Measurements from ENCODE around the gene AK4. TPM values are rescaled to one million over a fixed set of nuclear protein-coding genes. Genes with fewer than 3 reads are reported as not detected.

The AK4 gene
- total RNA-seq, 1 experiment from 2014 or later, result 180 TPM

DNA sequence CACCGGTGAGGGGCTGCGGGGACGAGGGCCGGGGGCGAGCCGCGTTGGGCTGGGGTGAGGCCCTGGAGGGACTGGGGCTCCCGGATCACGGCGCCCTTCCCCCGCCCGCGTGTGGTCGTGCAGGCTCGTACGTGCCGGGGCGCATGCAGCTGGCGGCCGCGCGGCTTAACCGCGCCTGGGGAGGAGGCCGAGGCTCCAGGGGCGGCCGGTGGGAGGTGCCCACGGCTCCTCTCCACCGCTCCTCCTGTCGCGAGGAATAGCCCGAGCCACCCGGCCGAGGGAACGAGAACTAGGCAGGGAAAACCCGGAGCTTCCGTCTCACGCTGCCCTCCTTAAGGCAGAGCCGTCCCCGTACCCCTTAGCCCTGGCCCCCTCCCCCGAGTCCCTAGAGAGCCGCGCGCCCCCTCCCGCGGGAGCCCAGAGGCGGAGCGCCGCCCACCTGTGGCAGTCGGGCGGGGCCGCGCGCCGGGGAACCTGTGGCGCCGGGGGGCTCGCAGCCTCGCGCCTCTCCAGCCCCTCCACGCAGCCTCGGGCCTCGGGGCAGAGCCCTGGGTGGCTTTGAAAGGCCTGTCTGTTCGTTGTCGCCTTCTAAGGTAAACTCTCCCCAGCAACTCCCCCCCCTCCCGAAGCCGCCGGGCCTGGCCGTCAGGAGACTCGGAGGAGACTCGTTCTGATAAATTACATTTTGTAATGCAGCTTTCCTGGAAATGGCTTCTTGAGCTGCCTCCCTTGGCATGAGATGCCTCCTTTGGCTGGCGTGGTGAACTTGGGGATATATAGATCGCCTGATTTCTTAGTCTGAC is 746 bp downstream of the AK4 start (continued):
- TF ChIP-seq HMGA2 (CRISPR knock-in tag; IDR thresholded peaks at IDR 0.05) (no peak), SMAD4 (CRISPR knock-in tag; IDR thresholded peaks at IDR 0.05) (no peak), GABPB1 (CRISPR knock-in tag; IDR thresholded peaks at IDR 0.05) (no peak), ZNF423 (CRISPR knock-in tag; IDR thresholded peaks at IDR 0.05) (peak; percentile 63), NFYB (CRISPR knock-in tag; conservative IDR thresholded peaks at IDR 0.05; ENCODE audit: low read depth) (no peak), KAT7 (CRISPR knock-in tag; IDR thresholded peaks at IDR 0.05; ENCODE audit: borderline replicate concordance) (0 out of 2 replicates have a peak, but pooled peaks have one; percentile 25), EMX1 (CRISPR knock-in tag; IDR thresholded peaks at IDR 0.05) (no peak), TCF7 (CRISPR knock-in tag; IDR thresholded peaks at IDR 0.05; ENCODE audit: low read depth) (no peak), CREB1 (CRISPR knock-in tag; IDR thresholded peaks at IDR 0.05) (no peak)
- TF ChIP-seq, protein P1, sequence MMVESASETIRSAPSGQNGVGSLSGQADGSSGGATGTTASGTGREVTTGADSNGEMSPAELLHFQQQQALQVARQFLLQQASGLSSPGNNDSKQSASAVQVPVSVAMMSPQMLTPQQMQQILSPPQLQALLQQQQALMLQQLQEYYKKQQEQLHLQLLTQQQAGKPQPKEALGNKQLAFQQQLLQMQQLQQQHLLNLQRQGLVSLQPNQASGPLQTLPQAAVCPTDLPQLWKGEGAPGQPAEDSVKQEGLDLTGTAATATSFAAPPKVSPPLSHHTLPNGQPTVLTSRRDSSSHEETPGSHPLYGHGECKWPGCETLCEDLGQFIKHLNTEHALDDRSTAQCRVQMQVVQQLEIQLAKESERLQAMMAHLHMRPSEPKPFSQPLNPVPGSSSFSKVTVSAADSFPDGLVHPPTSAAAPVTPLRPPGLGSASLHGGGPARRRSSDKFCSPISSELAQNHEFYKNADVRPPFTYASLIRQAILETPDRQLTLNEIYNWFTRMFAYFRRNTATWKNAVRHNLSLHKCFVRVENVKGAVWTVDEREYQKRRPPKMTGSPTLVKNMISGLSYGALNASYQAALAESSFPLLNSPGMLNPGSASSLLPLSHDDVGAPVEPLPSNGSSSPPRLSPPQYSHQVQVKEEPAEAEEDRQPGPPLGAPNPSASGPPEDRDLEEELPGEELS (CRISPR knock-in tag; IDR thresholded peaks at IDR 0.05), result no peak
- TF ChIP-seq, protein P2, sequence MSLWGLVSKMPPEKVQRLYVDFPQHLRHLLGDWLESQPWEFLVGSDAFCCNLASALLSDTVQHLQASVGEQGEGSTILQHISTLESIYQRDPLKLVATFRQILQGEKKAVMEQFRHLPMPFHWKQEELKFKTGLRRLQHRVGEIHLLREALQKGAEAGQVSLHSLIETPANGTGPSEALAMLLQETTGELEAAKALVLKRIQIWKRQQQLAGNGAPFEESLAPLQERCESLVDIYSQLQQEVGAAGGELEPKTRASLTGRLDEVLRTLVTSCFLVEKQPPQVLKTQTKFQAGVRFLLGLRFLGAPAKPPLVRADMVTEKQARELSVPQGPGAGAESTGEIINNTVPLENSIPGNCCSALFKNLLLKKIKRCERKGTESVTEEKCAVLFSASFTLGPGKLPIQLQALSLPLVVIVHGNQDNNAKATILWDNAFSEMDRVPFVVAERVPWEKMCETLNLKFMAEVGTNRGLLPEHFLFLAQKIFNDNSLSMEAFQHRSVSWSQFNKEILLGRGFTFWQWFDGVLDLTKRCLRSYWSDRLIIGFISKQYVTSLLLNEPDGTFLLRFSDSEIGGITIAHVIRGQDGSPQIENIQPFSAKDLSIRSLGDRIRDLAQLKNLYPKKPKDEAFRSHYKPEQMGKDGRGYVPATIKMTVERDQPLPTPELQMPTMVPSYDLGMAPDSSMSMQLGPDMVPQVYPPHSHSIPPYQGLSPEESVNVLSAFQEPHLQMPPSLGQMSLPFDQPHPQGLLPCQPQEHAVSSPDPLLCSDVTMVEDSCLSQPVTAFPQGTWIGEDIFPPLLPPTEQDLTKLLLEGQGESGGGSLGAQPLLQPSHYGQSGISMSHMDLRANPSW (CRISPR knock-in tag; conservative IDR thresholded peaks at IDR 0.05; ENCODE audit: low read depth), result no peak
- TF ChIP-seq, protein P3, sequence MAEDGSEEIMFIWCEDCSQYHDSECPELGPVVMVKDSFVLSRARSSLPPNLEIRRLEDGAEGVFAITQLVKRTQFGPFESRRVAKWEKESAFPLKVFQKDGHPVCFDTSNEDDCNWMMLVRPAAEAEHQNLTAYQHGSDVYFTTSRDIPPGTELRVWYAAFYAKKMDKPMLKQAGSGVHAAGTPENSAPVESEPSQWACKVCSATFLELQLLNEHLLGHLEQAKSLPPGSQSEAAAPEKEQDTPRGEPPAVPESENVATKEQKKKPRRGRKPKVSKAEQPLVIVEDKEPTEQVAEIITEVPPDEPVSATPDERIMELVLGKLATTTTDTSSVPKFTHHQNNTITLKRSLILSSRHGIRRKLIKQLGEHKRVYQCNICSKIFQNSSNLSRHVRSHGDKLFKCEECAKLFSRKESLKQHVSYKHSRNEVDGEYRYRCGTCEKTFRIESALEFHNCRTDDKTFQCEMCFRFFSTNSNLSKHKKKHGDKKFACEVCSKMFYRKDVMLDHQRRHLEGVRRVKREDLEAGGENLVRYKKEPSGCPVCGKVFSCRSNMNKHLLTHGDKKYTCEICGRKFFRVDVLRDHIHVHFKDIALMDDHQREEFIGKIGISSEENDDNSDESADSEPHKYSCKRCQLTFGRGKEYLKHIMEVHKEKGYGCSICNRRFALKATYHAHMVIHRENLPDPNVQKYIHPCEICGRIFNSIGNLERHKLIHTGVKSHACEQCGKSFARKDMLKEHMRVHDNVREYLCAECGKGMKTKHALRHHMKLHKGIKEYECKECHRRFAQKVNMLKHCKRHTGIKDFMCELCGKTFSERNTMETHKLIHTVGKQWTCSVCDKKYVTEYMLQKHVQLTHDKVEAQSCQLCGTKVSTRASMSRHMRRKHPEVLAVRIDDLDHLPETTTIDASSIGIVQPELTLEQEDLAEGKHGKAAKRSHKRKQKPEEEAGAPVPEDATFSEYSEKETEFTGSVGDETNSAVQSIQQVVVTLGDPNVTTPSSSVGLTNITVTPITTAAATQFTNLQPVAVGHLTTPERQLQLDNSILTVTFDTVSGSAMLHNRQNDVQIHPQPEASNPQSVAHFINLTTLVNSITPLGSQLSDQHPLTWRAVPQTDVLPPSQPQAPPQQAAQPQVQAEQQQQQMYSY (CRISPR knock-in tag; IDR thresholded peaks at IDR 0.05), result 0 out of 2 replicates have a peak, but pooled peaks have one; percentile 6
- TF ChIP-seq, protein P4, sequence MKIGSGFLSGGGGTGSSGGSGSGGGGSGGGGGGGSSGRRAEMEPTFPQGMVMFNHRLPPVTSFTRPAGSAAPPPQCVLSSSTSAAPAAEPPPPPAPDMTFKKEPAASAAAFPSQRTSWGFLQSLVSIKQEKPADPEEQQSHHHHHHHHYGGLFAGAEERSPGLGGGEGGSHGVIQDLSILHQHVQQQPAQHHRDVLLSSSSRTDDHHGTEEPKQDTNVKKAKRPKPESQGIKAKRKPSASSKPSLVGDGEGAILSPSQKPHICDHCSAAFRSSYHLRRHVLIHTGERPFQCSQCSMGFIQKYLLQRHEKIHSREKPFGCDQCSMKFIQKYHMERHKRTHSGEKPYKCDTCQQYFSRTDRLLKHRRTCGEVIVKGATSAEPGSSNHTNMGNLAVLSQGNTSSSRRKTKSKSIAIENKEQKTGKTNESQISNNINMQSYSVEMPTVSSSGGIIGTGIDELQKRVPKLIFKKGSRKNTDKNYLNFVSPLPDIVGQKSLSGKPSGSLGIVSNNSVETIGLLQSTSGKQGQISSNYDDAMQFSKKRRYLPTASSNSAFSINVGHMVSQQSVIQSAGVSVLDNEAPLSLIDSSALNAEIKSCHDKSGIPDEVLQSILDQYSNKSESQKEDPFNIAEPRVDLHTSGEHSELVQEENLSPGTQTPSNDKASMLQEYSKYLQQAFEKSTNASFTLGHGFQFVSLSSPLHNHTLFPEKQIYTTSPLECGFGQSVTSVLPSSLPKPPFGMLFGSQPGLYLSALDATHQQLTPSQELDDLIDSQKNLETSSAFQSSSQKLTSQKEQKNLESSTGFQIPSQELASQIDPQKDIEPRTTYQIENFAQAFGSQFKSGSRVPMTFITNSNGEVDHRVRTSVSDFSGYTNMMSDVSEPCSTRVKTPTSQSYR (CRISPR knock-in tag; IDR thresholded peaks at IDR 0.05), result no peak
- TF ChIP-seq, protein P5, sequence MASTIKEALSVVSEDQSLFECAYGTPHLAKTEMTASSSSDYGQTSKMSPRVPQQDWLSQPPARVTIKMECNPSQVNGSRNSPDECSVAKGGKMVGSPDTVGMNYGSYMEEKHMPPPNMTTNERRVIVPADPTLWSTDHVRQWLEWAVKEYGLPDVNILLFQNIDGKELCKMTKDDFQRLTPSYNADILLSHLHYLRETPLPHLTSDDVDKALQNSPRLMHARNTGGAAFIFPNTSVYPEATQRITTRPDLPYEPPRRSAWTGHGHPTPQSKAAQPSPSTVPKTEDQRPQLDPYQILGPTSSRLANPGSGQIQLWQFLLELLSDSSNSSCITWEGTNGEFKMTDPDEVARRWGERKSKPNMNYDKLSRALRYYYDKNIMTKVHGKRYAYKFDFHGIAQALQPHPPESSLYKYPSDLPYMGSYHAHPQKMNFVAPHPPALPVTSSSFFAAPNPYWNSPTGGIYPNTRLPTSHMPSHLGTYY (CRISPR knock-in tag; IDR thresholded peaks at IDR 0.05), result no peak
- TF ChIP-seq, protein P6, sequence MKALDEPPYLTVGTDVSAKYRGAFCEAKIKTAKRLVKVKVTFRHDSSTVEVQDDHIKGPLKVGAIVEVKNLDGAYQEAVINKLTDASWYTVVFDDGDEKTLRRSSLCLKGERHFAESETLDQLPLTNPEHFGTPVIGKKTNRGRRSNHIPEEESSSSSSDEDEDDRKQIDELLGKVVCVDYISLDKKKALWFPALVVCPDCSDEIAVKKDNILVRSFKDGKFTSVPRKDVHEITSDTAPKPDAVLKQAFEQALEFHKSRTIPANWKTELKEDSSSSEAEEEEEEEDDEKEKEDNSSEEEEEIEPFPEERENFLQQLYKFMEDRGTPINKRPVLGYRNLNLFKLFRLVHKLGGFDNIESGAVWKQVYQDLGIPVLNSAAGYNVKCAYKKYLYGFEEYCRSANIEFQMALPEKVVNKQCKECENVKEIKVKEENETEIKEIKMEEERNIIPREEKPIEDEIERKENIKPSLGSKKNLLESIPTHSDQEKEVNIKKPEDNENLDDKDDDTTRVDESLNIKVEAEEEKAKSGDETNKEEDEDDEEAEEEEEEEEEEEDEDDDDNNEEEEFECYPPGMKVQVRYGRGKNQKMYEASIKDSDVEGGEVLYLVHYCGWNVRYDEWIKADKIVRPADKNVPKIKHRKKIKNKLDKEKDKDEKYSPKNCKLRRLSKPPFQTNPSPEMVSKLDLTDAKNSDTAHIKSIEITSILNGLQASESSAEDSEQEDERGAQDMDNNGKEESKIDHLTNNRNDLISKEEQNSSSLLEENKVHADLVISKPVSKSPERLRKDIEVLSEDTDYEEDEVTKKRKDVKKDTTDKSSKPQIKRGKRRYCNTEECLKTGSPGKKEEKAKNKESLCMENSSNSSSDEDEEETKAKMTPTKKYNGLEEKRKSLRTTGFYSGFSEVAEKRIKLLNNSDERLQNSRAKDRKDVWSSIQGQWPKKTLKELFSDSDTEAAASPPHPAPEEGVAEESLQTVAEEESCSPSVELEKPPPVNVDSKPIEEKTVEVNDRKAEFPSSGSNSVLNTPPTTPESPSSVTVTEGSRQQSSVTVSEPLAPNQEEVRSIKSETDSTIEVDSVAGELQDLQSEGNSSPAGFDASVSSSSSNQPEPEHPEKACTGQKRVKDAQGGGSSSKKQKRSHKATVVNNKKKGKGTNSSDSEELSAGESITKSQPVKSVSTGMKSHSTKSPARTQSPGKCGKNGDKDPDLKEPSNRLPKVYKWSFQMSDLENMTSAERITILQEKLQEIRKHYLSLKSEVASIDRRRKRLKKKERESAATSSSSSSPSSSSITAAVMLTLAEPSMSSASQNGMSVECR (CRISPR knock-in tag; IDR thresholded peaks at IDR 0.05; ENCODE audit: borderline replicate concordance), result no peak
